Ishikawa (cell line): Measurements from ENCODE around the gene AFMID.

Source experiments
- CEBPB ChIP-seq: IDR thresholded peaks from 2 replicates; pipeline ENCODE4 v1.6.1; 2012
- CREB1 ChIP-seq: IDR thresholded peaks from 2 replicates; pipeline ENCODE4 v1.6.1; 2012; ENCODE audit warnings: low read depth
- EP300 ChIP-seq: IDR thresholded peaks from 2 replicates; pipeline ENCODE4 v1.6.1; 2012; ENCODE audit warnings: borderline replicate concordance
- FOXM1 ChIP-seq: IDR thresholded peaks from 2 replicates; pipeline ENCODE4 v1.6.1; 2012; ENCODE audit warnings: low read depth, borderline replicate concordance
- MAX ChIP-seq: IDR thresholded peaks from 2 replicates; pipeline ENCODE4 v1.6.1; 2012
- NFIC ChIP-seq: IDR thresholded peaks from 2 replicates; pipeline ENCODE4 v1.6.1; 2012
- RAD21 ChIP-seq: IDR thresholded peaks from 2 replicates; pipeline ENCODE4 v1.6.1; 2012; ENCODE audit warnings: low read depth
- TAF1 ChIP-seq: IDR thresholded peaks from 2 replicates; pipeline ENCODE4 v1.6.1; 2012; ENCODE audit warnings: low read depth, mild to moderate bottlenecking
- TCF12 ChIP-seq: IDR thresholded peaks from 2 replicates; pipeline ENCODE4 v1.6.1; 2012; ENCODE audit warnings: low read depth
- YY1 ChIP-seq: IDR thresholded peaks from 2 replicates; pipeline ENCODE4 v1.6.1; 2012; ENCODE audit warnings: low read depth
- ZBTB7A ChIP-seq: IDR thresholded peaks from 2 replicates; pipeline ENCODE4 v1.6.1; 2012; ENCODE audit warnings: low read depth
- TF ChIP-seq, protein P1 (sequence below): IDR thresholded peaks from 2 replicates; pipeline ENCODE4 v1.6.1; 2012; ENCODE audit warnings: low read depth, mild to moderate bottlenecking

GRCh38 chr17:78144147-78144719 lies 42.9 kb upstream of the AFMID start:
- no peak for TF ChIP-seq TCF12
- TF ChIP-seq, protein P1, sequence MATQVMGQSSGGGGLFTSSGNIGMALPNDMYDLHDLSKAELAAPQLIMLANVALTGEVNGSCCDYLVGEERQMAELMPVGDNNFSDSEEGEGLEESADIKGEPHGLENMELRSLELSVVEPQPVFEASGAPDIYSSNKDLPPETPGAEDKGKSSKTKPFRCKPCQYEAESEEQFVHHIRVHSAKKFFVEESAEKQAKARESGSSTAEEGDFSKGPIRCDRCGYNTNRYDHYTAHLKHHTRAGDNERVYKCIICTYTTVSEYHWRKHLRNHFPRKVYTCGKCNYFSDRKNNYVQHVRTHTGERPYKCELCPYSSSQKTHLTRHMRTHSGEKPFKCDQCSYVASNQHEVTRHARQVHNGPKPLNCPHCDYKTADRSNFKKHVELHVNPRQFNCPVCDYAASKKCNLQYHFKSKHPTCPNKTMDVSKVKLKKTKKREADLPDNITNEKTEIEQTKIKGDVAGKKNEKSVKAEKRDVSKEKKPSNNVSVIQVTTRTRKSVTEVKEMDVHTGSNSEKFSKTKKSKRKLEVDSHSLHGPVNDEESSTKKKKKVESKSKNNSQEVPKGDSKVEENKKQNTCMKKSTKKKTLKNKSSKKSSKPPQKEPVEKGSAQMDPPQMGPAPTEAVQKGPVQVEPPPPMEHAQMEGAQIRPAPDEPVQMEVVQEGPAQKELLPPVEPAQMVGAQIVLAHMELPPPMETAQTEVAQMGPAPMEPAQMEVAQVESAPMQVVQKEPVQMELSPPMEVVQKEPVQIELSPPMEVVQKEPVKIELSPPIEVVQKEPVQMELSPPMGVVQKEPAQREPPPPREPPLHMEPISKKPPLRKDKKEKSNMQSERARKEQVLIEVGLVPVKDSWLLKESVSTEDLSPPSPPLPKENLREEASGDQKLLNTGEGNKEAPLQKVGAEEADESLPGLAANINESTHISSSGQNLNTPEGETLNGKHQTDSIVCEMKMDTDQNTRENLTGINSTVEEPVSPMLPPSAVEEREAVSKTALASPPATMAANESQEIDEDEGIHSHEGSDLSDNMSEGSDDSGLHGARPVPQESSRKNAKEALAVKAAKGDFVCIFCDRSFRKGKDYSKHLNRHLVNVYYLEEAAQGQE: no peak
- no peak for TF ChIP-seq RAD21
- no peak for TF ChIP-seq CREB1
- TF ChIP-seq YY1: no peak
- TF ChIP-seq FOXM1: no peak
- TF ChIP-seq TAF1: no peak
- no peak for TF ChIP-seq EP300
- TF ChIP-seq ZBTB7A: no peak
- no peak for TF ChIP-seq CEBPB
- TF ChIP-seq MAX: peak; percentile 80
- peak; percentile 68 for TF ChIP-seq NFIC
